Skeletal muscle cell (primary cell): ENCODE results near the gene RING1.

Source experiments
- DNase-seq: peaks from one replicate; pipeline ENCODE4 v3.0.0-alpha.2; 2010; ENCODE audit warnings: low read depth
- H3K4me3 ChIP-seq: 2 replicates; pipeline ENCODE4 v1.5.1; 2011; ENCODE audit warnings: low read depth, mild to moderate bottlenecking, control low read depth, low read length, moderate library complexity

The RING1 gene

GRCh38 chr6:33171016-33171879, 37.1 kb upstream of the RING1 start:
- DNase-seq = no peak
- no peak overlapping the region for H3K4me3 ChIP-seq

- DNase-seq = no peak
Observed at GRCh38 chr6:33171880-33172687, 36.2 kb upstream of the RING1 start.

GRCh38 chr6:33172688-33173534, 35.4 kb upstream of the RING1 start:
- no peak overlapping the region for H3K4me3 ChIP-seq
- no peak for DNase-seq

More at GRCh38 chr6:33171880-33172687, 36.2 kb upstream of the RING1 start:
- H3K4me3 ChIP-seq = no peak overlapping the region

GRCh38 chr6:33173535-33174180, 34.6 kb upstream of the RING1 start:
- DNase-seq = no peak
- no peak overlapping the region for H3K4me3 ChIP-seq

GRCh38 chr6:33174784-33175183, 33.5 kb upstream of the RING1 start:
- H3K4me3 ChIP-seq = no peak overlapping the region
- DNase-seq = no peak

GRCh38 chr6:33175436-33176069, 32.7 kb upstream of the RING1 start:
- DNase-seq = no peak
- no peak overlapping the region for H3K4me3 ChIP-seq

- no peak overlapping the region for H3K4me3 ChIP-seq
- DNase-seq = no peak
Observed at GRCh38 chr6:33176906-33177305, 31.4 kb upstream of the RING1 start.

- no peak overlapping the region for H3K4me3 ChIP-seq
Observed at GRCh38 chr6:33177552-33178446, 30.5 kb upstream of the RING1 start.

GRCh38 chr6:33178755-33179475, 29.4 kb upstream of the RING1 start:
- DNase-seq = no peak
- H3K4me3 ChIP-seq = no peak overlapping the region

More at GRCh38 chr6:33177552-33178446, 30.5 kb upstream of the RING1 start:
- no peak for DNase-seq

- H3K4me3 ChIP-seq = no peak overlapping the region
- no peak for DNase-seq
Observed at GRCh38 chr6:33181141-33181540, 27.2 kb upstream of the RING1 start.

GRCh38 chr6:33183071-33183683, 25.1 kb upstream of the RING1 start:
- DNase-seq = no peak
- H3K4me3 ChIP-seq = no peak overlapping the region

- no peak for DNase-seq
- H3K4me3 ChIP-seq = no peak overlapping the region
Observed at GRCh38 chr6:33185190-33185589, 23.1 kb upstream of the RING1 start.

- H3K4me3 ChIP-seq = no peak overlapping the region
- DNase-seq = no peak
Observed at GRCh38 chr6:33185654-33186187, 22.6 kb upstream of the RING1 start.

- DNase-seq = no peak
Observed at GRCh38 chr6:33187809-33188208, 20.5 kb upstream of the RING1 start.

GRCh38 chr6:33189164-33189563, 19.1 kb upstream of the RING1 start:
- no peak for DNase-seq
- H3K4me3 ChIP-seq = no peak overlapping the region

More at GRCh38 chr6:33187809-33188208, 20.5 kb upstream of the RING1 start:
- no peak overlapping the region for H3K4me3 ChIP-seq

GRCh38 chr6:33189625-33190448, 18.5 kb upstream of the RING1 start:
- H3K4me3 ChIP-seq = no peak overlapping the region
- DNase-seq = no peak
